ENCODE data around the gene SYT9. TPM values are rescaled to one million over a fixed set of nuclear protein-coding genes. Genes with fewer than 3 reads are reported as not detected.

Gene SYT9
- total and polyA plus RNA-seq, 2 donors, result 0.05 to 0.07 TPM

DNA sequence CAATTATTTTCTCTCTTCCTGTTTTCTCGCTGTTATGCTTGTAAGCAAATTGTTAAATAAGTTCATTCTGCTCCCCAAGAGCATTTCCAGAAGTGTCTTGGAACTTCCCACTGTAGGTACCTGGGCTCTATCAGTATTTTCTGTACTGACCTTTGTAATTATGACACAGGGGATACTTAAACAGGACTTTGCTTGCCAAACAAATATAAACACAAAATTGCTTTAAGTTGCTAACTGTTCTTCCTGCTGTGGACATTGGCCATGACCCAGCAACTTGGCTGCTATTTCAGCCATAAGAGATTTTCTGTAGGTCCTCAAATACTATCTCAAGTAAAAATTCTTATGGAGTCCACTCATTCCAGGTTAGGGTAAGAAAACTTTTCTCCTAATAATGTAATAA is 30.1 kb downstream of the SYT9 start:
- Histone ChIP-seq H3K27me3 (ENCODE audit: control insufficient read depth in 2 of 2, insufficient read depth in 1 of 2, low read length in 1 of 2) (no peaks in the 10 kb centered on the region), H3K4me1 (ENCODE audit: control insufficient read depth in 2 of 2, insufficient read depth in 2 of 2, low read length in 2 of 2) (no peaks in the 10 kb centered on the region), H3K27ac (ENCODE audit: low read depth in 1 of 2, low read length in 1 of 2) (no peak overlapping the region), H3K9me3 (ENCODE audit: control insufficient read depth in 2 of 2, insufficient read depth in 1 of 2, low read length in 1 of 2) (peaks cover 0 to 7% of the 10 kb centered on the region in 2 donors), H3K36me3 (ENCODE audit: control insufficient read depth in 2 of 2, insufficient read depth in 2 of 2, low read length in 1 of 2) (no peaks in the 10 kb centered on the region), H3K4me3 (ENCODE audit: low read length in 2 of 2) (no peak overlapping the region)
- DNase-seq (ENCODE audit: low read depth in 6 of 9, low spot score in 9 of 9), result no peak
- WGBS, result 85% methylated on average over 1 of the region's 1 CpG

- no peaks in the 10 kb centered on the region for H3K27me3 ChIP-seq (ENCODE audit: control insufficient read depth in 2 of 2, insufficient read depth in 1 of 2, low read length in 1 of 2)
- 95% methylated on average over 1 of the region's 1 CpG for WGBS
- no peak overlapping the region for H3K27ac ChIP-seq (ENCODE audit: low read depth in 1 of 2, low read length in 1 of 2)
- peaks cover 0 to 7% of the 10 kb centered on the region in 2 donors for H3K9me3 ChIP-seq (ENCODE audit: control insufficient read depth in 2 of 2, insufficient read depth in 1 of 2, low read length in 1 of 2)
- no peak for DNase-seq (ENCODE audit: low read depth in 6 of 9, low spot score in 9 of 9)
- H3K36me3 ChIP-seq (ENCODE audit: control insufficient read depth in 2 of 2, insufficient read depth in 2 of 2, low read length in 1 of 2), result no peaks in the 10 kb centered on the region
- H3K4me3 ChIP-seq (ENCODE audit: low read length in 2 of 2), result no peak overlapping the region
- H3K4me1 ChIP-seq (ENCODE audit: control insufficient read depth in 2 of 2, insufficient read depth in 2 of 2, low read length in 2 of 2), result no peaks in the 10 kb centered on the region
Measured at GRCh38 chr11:7286178-7286577, 34.5 kb downstream of the SYT9 start.

DNA sequence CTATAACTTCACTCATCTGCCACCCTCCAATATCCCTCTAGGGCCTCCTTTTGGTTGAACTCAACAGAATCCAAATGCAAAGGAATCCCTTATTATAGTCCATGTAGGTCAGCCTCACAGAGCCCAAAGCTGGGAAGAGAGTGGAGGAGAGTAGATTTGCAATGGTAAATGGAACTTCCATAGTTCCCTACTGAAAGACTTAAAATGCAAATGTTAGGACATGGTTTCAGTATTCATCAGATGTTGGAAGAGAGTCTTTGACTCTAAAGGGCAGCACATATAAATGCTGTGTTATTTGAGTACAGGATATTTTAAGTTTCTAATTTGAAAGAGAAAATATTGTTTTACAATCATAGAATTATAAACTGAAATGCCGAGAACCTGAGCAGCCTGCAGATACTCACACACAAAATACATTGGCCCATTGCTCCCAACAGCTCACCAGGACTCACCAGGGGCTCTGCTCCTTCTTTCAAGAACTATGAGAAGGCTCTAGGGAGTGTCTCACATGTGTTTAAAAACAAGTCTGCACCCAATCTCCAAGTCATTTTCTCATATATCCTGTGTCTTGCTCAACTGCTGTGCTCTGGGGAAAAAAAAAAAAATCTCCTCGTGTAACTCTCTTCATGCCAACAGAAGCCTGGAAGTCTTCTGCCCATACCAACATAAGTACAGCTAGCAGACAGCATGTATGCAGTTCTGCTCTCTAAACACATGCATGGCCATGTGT is 39.6 kb downstream of the SYT9 start:
- peaks cover 0 to under 1% of the 10 kb centered on the region in 2 donors for H3K9me3 ChIP-seq (ENCODE audit: control insufficient read depth in 2 of 2, insufficient read depth in 1 of 2, low read length in 1 of 2)
- WGBS, result 89% methylated on average over 2 of the region's 2 CpGs
- H3K27me3 ChIP-seq (ENCODE audit: control insufficient read depth in 2 of 2, insufficient read depth in 1 of 2, low read length in 1 of 2), result no peaks in the 10 kb centered on the region
- H3K36me3 ChIP-seq (ENCODE audit: control insufficient read depth in 2 of 2, insufficient read depth in 2 of 2, low read length in 1 of 2), result no peaks in the 10 kb centered on the region
- H3K4me3 ChIP-seq (ENCODE audit: low read length in 2 of 2), result no peak overlapping the region
- H3K27ac ChIP-seq (ENCODE audit: low read depth in 1 of 2, low read length in 1 of 2), result no peak overlapping the region
- DNase-seq (ENCODE audit: low read depth in 6 of 9, low spot score in 9 of 9), result no peak
- no peaks in the 10 kb centered on the region for H3K4me1 ChIP-seq (ENCODE audit: control insufficient read depth in 2 of 2, insufficient read depth in 2 of 2, low read length in 2 of 2)

DNA sequence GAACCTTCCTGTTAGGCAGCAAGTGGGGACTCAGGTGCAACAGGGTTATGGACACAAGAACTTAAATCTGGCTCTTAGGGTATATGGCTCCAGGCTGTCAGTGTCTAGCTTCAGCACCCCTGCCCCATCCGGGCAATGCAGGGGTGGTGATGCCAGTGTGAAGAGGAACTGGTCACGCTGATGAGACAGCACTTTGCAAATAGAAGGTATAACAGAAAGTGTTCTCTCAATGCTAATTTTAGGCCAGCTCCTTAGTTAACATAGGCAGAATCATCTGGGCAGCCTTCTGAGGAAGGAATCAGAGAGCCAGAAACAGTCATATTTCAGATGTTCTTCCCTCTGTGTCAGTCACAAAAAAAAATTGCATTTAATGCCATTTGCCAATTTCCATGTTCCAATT is 41.2 kb downstream of the SYT9 start:
- DNase-seq (ENCODE audit: low read depth in 6 of 9, low spot score in 9 of 9), result no peak
- 58% methylated on average over 2 of the region's 2 CpGs for WGBS
- Histone ChIP-seq H3K9me3 (ENCODE audit: control insufficient read depth in 2 of 2, insufficient read depth in 1 of 2, low read length in 1 of 2) (no peaks in the 10 kb centered on the region), H3K4me1 (ENCODE audit: control insufficient read depth in 2 of 2, insufficient read depth in 2 of 2, low read length in 2 of 2) (no peaks in the 10 kb centered on the region), H3K36me3 (ENCODE audit: control insufficient read depth in 2 of 2, insufficient read depth in 2 of 2, low read length in 1 of 2) (no peaks in the 10 kb centered on the region), H3K27ac (ENCODE audit: low read depth in 1 of 2, low read length in 1 of 2) (no peak overlapping the region), H3K27me3 (ENCODE audit: control insufficient read depth in 2 of 2, insufficient read depth in 1 of 2, low read length in 1 of 2) (no peaks in the 10 kb centered on the region), H3K4me3 (ENCODE audit: low read length in 2 of 2) (no peak overlapping the region)

DNA sequence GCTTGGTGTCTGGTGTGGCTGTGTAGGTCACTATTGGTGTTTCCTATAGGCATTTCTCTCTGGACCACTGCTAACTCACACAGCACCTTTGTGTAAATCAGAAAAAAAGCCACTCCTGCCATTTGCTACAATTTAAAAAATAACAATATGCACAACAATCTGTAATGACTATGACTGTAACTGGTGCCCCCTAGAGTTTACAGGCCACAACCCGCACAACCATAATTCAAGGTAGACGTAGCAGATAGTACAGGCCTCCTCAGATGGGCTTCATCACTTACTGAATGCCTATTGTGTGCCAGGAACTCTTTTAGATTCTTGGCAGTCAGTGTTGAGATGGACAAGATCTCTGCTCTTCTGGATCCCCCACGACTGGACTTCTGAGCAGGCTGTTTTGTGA is 47.7 kb downstream of the SYT9 start:
- no peak for DNase-seq (ENCODE audit: low read depth in 6 of 9, low spot score in 9 of 9)
- no peak overlapping the region for H3K27ac ChIP-seq (ENCODE audit: low read depth in 1 of 2, low read length in 1 of 2)
- H3K4me3 ChIP-seq (ENCODE audit: low read length in 2 of 2), result no peak overlapping the region
- no peaks in the 10 kb centered on the region for H3K9me3 ChIP-seq (ENCODE audit: control insufficient read depth in 2 of 2, insufficient read depth in 1 of 2, low read length in 1 of 2)
- H3K4me1 ChIP-seq (ENCODE audit: control insufficient read depth in 2 of 2, insufficient read depth in 2 of 2, low read length in 2 of 2), result no peaks in the 10 kb centered on the region
- H3K36me3 ChIP-seq (ENCODE audit: control insufficient read depth in 2 of 2, insufficient read depth in 2 of 2, low read length in 1 of 2), result no peaks in the 10 kb centered on the region
- H3K27me3 ChIP-seq (ENCODE audit: control insufficient read depth in 2 of 2, insufficient read depth in 1 of 2, low read length in 1 of 2), result no peaks in the 10 kb centered on the region
- 87% methylated on average over 3 of the region's 3 CpGs for WGBS

GRCh38 chr11:7300281-7300680 is 48.6 kb downstream of the SYT9 start:
- WGBS, result 83% methylated on average over 2 of the region's 2 CpGs

DNA sequence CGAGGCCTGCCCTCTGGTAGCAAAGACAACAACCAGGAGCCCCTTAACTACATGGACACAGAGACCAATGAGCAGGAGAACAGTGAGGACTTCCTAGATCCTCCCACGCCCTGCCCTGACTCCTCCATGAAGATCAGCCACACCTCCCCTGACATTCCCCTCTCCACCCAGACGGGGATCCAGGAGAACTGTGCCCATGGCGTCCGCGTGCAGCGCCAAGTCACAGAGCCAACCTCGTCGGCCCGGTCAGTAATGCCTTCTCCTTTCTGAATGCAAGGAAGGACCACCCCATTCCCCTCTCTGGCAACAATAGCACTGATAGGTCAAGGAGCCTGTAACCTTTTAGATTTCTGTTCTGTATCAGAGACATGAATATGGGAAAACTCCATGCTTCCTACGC is 51.4 kb downstream of the SYT9 start:
- Histone ChIP-seq H3K27ac (ENCODE audit: low read depth in 1 of 2, low read length in 1 of 2) (no peak overlapping the region), H3K27me3 (ENCODE audit: control insufficient read depth in 2 of 2, insufficient read depth in 1 of 2, low read length in 1 of 2) (no peaks in the 10 kb centered on the region), H3K4me1 (ENCODE audit: control insufficient read depth in 2 of 2, insufficient read depth in 2 of 2, low read length in 2 of 2) (no peaks in the 10 kb centered on the region), H3K4me3 (ENCODE audit: low read length in 2 of 2) (no peak overlapping the region), H3K9me3 (ENCODE audit: control insufficient read depth in 2 of 2, insufficient read depth in 1 of 2, low read length in 1 of 2) (no peaks in the 10 kb centered on the region), H3K36me3 (ENCODE audit: control insufficient read depth in 2 of 2, insufficient read depth in 2 of 2, low read length in 1 of 2) (no peaks in the 10 kb centered on the region)
- no peak for DNase-seq (ENCODE audit: low read depth in 6 of 9, low spot score in 9 of 9)
- WGBS, result 94% methylated on average over 11 of the region's 11 CpGs

More at GRCh38 chr11:7300281-7300680, 48.6 kb downstream of the SYT9 start:
- H3K4me3 ChIP-seq (ENCODE audit: low read length in 2 of 2), result no peak overlapping the region
- H3K4me1 ChIP-seq (ENCODE audit: control insufficient read depth in 2 of 2, insufficient read depth in 2 of 2, low read length in 2 of 2), result no peaks in the 10 kb centered on the region
- no peak for DNase-seq (ENCODE audit: low read depth in 6 of 9, low spot score in 9 of 9)
- no peaks in the 10 kb centered on the region for H3K9me3 ChIP-seq (ENCODE audit: control insufficient read depth in 2 of 2, insufficient read depth in 1 of 2, low read length in 1 of 2)
- H3K36me3 ChIP-seq (ENCODE audit: control insufficient read depth in 2 of 2, insufficient read depth in 2 of 2, low read length in 1 of 2), result no peaks in the 10 kb centered on the region
- H3K27ac ChIP-seq (ENCODE audit: low read depth in 1 of 2, low read length in 1 of 2), result no peak overlapping the region
- H3K27me3 ChIP-seq (ENCODE audit: control insufficient read depth in 2 of 2, insufficient read depth in 1 of 2, low read length in 1 of 2), result no peaks in the 10 kb centered on the region

GRCh38 chr11:7306900-7307299 is 55.2 kb downstream of the SYT9 start:
- H3K27ac ChIP-seq (ENCODE audit: low read depth in 1 of 2, low read length in 1 of 2), result no peak overlapping the region

GRCh38 chr11:7307836-7308235 is 56.1 kb downstream of the SYT9 start:
- Histone ChIP-seq H3K27me3 (ENCODE audit: control insufficient read depth in 2 of 2, insufficient read depth in 1 of 2, low read length in 1 of 2) (no peaks in the 10 kb centered on the region), H3K36me3 (ENCODE audit: control insufficient read depth in 2 of 2, insufficient read depth in 2 of 2, low read length in 1 of 2) (no peaks in the 10 kb centered on the region), H3K4me3 (ENCODE audit: low read length in 2 of 2) (no peak overlapping the region), H3K27ac (ENCODE audit: low read depth in 1 of 2, low read length in 1 of 2) (no peak overlapping the region), H3K4me1 (ENCODE audit: control insufficient read depth in 2 of 2, insufficient read depth in 2 of 2, low read length in 2 of 2) (no peaks in the 10 kb centered on the region), H3K9me3 (ENCODE audit: control insufficient read depth in 2 of 2, insufficient read depth in 1 of 2, low read length in 1 of 2) (no peaks in the 10 kb centered on the region)
- DNase-seq (ENCODE audit: low read depth in 6 of 9, low spot score in 9 of 9), result no peak
- 88% methylated on average over 2 of the region's 2 CpGs for WGBS

More at GRCh38 chr11:7306900-7307299, 55.2 kb downstream of the SYT9 start:
- Histone ChIP-seq H3K4me1 (ENCODE audit: control insufficient read depth in 2 of 2, insufficient read depth in 2 of 2, low read length in 2 of 2) (no peaks in the 10 kb centered on the region), H3K4me3 (ENCODE audit: low read length in 2 of 2) (no peak overlapping the region), H3K9me3 (ENCODE audit: control insufficient read depth in 2 of 2, insufficient read depth in 1 of 2, low read length in 1 of 2) (no peaks in the 10 kb centered on the region), H3K36me3 (ENCODE audit: control insufficient read depth in 2 of 2, insufficient read depth in 2 of 2, low read length in 1 of 2) (no peaks in the 10 kb centered on the region), H3K27me3 (ENCODE audit: control insufficient read depth in 2 of 2, insufficient read depth in 1 of 2, low read length in 1 of 2) (no peaks in the 10 kb centered on the region)
- DNase-seq (ENCODE audit: low read depth in 6 of 9, low spot score in 9 of 9), result no peak
- WGBS, result 89% methylated on average over 2 of the region's 2 CpGs

Data from thymus (tissue), 11 donors.